Central memory CD8-positive, alpha-beta T cell (primary cell): ENCODE data around the gene BRD9.
"Not testable (repeated sequence)": the region's sequence is repeated elsewhere in the genome, so short reads cannot be mapped to it uniquely, and the experiment has no call there.

Experiments
- ATAC-seq: fragments of 150-1000 bp; cut with Tn5 transposase; replicated peaks from 2 replicates; pipeline ENCODE4 v1.10.0; 2022; ENCODE audit warnings: mild to moderate bottlenecking, moderate FRiP score, moderate number of reproducible peaks; ENCODE audit not compliant: poor library complexity, severe bottlenecking; ENCODE audit errors: extremely low read depth
- DNase-seq, 2 donors: peaks; one replicate each; pipeline ENCODE4 v3.0.0; 2021; ENCODE audit warnings: low spot score in 2 of 2
- H3K27ac Mint-ChIP-seq: one replicate; pipeline ENCODE4 v1.8.0; 2022; ENCODE audit warnings: low read depth, mild to moderate bottlenecking, moderate library complexity, mixed read lengths
- H3K27me3 Mint-ChIP-seq: one replicate; pipeline ENCODE4 v1.8.0; 2022; ENCODE audit warnings: mixed read lengths
- H3K36me3 Mint-ChIP-seq: one replicate; pipeline ENCODE4 v1.8.0; 2022; ENCODE audit warnings: mild to moderate bottlenecking, moderate library complexity, mixed read lengths; ENCODE audit not compliant: insufficient read depth
- H3K4me1 Mint-ChIP-seq: one replicate; pipeline ENCODE4 v1.8.0; 2022; ENCODE audit warnings: mixed read lengths
- H3K4me3 Mint-ChIP-seq: one replicate; pipeline ENCODE4 v1.8.0; 2022; ENCODE audit warnings: mild to moderate bottlenecking, moderate library complexity, mixed read lengths
- H3K9me3 Mint-ChIP-seq: one replicate; pipeline ENCODE4 v1.8.0; 2022; ENCODE audit warnings: mixed read lengths

BRD9 gene

DNA sequence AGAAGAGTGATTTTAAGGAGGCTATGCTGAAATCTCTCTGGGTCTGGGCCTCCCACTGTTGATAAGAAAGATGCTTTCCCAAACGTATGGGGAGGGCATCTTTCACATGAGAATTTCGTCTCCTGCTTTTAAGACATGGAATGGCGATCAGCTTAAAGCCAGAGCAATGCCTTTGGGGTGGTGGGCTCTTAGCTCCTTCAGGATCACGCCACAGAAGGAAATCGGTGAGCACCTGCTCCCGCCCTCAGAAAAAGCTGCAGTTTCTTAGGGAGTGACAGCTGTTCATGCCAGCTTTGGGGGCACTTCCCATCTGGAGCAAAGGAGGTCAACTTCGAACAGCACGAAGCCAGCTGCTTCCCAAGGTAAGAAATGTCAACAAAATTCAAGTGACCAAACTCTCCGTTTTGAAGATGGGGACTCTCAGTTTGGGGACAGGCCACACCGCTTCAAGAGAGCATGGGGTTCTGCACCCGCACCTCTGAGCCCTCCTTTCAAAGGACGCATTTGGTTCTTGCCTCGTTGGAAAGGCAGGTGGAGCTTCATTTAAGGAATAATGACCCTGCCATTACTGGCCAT lies 39.1 kb upstream of the BRD9 start:
- Mint-ChIP-seq H3K4me3 (no peak overlapping the region), H3K36me3 (no peaks in the 10 kb centered on the region), H3K27me3 (peaks cover 24% of the 10 kb centered on the region), H3K27ac (no peak overlapping the region), H3K4me1 (no peaks in the 10 kb centered on the region), H3K9me3 (no peaks in the 10 kb centered on the region)
- DNase-seq (no peak), ATAC-seq (no peak)

DNA sequence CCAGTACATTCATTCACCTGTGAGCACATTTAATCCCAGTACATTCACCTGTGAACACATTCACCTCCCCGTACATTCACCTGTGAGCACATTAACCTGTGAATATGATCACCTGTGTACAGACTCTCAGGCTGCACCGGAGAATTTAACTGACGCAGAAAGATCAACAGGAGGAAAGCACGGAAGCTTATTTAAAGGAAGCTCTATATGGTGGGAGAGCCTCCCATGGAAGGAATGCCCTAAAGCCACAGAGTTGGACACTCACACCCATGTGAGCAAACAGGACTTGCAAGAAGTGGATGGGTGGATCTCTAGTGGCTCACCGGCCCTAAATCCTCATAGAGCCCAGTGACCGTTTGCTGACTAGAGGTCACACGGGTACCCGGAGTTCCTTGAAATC lies 38.3 kb upstream of the BRD9 start:
- H3K4me3 Mint-ChIP-seq, result no peak overlapping the region
- peaks cover 31% of the 10 kb centered on the region for H3K27me3 Mint-ChIP-seq
- no peak overlapping the region for H3K27ac Mint-ChIP-seq
- no peaks in the 10 kb centered on the region for H3K9me3 Mint-ChIP-seq
- DNase-seq, result no peak
- no peaks in the 10 kb centered on the region for H3K36me3 Mint-ChIP-seq
- no peaks in the 10 kb centered on the region for H3K4me1 Mint-ChIP-seq
- no peak for ATAC-seq

DNA sequence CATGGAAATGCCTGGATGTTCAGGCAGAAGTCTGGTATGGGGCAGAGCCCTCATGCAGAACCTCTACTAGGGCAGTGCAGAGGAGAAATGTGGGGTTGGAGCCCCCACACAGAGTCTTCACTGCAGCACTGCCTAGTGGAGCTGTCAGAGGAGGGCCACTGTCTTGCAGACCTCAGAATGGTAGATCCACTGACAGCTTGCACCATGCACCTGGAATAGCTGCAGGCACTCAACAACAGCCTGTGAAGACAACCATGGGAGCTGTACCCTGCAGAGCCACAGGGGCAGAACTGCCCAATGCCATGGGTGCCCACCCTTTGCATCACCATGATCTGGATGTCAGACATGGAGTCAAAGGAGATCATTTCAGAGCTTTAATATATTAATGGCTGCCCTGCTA lies 37.0 kb upstream of the BRD9 start:
- Mint-ChIP-seq H3K9me3 (no peaks in the 10 kb centered on the region), H3K4me1 (no peaks in the 10 kb centered on the region), H3K4me3 (no peak overlapping the region), H3K27me3 (peaks cover 35% of the 10 kb centered on the region), H3K27ac (no peak overlapping the region), H3K36me3 (no peaks in the 10 kb centered on the region)
- ATAC-seq (no peak), DNase-seq (no peak)

DNA sequence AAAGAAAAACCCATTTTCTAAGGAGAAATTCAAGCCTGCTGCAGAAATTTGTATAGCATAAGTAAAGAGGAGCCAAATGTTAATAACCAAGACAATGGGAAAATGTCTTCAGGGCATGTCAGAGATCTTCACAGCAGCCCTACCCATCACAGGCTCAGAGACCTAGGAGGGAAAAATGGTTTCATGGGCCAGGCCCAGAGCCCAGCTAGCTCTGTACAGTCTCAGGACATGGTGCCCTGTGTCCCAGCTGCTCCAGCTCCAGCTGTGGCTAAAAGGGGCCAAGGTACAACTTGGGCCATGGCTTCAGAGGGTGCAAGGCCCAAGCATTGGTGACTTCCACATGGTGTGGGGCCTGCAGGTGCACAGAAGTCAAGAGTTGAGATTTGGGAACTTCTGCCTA lies 36.6 kb upstream of the BRD9 start:
- H3K27me3 Mint-ChIP-seq, result peaks cover 35% of the 10 kb centered on the region
- not testable (repeated sequence) for H3K4me3 Mint-ChIP-seq, ATAC-seq, DNase-seq, H3K36me3 Mint-ChIP-seq, H3K9me3 Mint-ChIP-seq, H3K27ac Mint-ChIP-seq, H3K4me1 Mint-ChIP-seq

DNA sequence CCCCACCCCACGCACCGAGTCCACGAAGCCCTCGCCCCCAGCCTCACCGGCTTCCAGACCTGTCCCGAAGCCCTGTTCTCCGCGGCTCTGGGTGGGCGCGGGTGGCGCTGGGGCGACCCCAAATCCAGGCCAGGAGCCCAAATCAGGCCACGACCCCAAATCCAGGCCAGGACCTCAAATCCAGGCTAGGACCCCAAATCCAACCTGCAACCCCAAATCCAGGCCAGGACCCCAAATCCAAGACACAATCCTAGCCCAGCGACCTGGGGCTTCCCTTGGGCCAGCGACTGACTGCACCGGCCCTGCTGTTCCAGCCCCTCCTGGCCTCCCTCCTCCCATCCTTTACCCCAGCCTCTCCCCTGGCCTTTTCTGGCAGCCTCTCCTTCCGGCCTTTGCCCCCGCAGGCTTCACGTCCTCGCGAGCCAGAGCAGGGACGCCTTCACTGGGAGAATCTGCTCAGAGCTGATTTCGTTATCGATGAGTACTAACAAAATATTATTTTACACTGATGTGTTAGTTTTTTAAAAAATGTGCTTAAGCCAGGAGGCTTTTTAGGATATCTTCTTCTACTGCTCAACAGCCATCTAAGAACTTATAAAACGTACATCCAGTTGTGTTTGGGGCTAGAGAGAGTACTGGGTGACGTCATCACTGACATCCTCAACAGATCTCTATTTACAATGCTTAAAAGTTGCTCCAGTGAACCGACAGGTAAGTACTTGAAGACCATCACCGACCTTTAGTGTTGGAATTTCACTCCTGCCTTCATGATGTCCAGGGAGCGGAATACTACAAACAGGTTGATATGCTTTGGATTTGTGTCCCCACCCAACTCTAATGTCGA lies 34.8 kb upstream of the BRD9 start:
- ATAC-seq, result no peak
- DNase-seq, result no peak
- Mint-ChIP-seq H3K27me3 (peaks cover 35% of the 10 kb centered on the region), H3K27ac (no peak overlapping the region), H3K36me3 (no peaks in the 10 kb centered on the region), H3K9me3 (no peaks in the 10 kb centered on the region), H3K4me3 (no peak overlapping the region), H3K4me1 (no peaks in the 10 kb centered on the region)

DNA sequence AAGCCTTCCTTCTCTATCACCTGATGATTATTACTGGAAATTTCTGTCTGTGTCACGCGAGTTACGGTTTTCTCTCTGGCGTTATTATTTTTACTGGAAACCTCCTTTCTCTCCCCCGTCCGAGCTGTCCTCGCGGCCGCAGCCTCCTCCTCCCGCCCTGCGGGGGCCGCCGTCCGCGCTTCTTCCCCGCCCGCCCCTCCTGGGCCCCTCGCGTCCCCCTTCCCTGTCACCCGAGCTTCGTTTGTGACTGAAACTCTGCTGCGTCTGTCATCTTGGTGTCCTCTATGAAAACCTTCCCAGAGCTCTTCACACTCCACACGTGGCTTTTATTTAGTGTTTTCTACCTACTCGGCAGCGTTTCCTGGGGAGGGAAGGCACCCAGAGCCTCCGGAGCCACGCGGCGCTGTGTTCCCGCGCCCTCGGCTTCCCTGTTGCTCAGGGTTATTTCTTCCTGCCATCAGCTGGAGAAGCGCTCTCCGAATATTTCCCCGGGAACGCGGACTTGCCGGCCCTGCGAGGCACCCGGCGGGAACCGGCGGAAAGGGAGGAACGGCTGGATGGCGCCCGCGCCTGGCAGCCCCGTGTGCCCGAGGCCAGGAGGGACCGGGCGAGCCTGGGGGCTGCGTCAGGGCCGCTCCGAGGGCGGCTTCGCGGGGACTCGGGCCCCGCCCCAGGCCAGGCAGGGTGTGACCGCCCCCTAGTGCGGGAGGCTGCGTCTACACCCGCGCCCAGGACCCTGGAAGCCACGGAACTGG lies 34.0 kb upstream of the BRD9 start:
- Mint-ChIP-seq H3K9me3 (no peaks in the 10 kb centered on the region), H3K36me3 (no peaks in the 10 kb centered on the region), H3K27me3 (peaks cover 35% of the 10 kb centered on the region), H3K27ac (no peak overlapping the region), H3K4me1 (no peaks in the 10 kb centered on the region), H3K4me3 (no peak overlapping the region)
- DNase-seq (no peak), ATAC-seq (no peak)

DNA sequence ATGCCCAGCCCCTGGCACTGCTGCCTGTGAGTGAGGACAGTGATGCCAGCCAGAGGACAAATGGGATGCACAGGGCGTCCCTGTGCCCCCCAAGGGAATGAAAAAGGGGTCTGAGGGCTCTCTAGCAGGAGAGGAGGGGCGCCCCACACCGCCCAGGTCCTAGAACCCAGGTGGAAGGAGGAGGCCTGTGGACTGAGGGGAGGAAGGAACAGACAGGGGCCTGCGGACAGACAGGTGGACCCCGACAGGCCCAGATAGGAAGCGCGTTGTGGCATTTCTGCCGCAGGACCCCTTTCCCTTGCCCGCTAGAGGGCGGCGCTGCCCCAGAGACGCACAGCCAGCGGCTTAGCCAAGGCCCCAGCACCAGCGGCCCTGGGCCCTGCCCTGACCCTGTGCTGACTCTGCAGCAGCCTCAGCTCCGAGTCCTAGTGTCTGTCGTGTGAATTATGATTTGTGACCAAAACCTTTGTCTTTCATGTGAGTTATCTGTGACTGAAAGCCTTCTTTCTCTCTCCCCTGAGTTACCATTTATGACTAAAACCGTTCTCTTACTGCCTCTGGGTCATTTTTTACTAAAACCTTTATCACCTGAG lies 30.8 kb upstream of the BRD9 start:
- Mint-ChIP-seq H3K36me3 (no peaks in the 10 kb centered on the region), H3K9me3 (no peaks in the 10 kb centered on the region), H3K4me1 (no peaks in the 10 kb centered on the region), H3K27ac (no peak overlapping the region), H3K27me3 (peaks cover 26% of the 10 kb centered on the region), H3K4me3 (no peak overlapping the region)
- no peak for ATAC-seq
- peak; percentile 27 to 46 for DNase-seq

DNA sequence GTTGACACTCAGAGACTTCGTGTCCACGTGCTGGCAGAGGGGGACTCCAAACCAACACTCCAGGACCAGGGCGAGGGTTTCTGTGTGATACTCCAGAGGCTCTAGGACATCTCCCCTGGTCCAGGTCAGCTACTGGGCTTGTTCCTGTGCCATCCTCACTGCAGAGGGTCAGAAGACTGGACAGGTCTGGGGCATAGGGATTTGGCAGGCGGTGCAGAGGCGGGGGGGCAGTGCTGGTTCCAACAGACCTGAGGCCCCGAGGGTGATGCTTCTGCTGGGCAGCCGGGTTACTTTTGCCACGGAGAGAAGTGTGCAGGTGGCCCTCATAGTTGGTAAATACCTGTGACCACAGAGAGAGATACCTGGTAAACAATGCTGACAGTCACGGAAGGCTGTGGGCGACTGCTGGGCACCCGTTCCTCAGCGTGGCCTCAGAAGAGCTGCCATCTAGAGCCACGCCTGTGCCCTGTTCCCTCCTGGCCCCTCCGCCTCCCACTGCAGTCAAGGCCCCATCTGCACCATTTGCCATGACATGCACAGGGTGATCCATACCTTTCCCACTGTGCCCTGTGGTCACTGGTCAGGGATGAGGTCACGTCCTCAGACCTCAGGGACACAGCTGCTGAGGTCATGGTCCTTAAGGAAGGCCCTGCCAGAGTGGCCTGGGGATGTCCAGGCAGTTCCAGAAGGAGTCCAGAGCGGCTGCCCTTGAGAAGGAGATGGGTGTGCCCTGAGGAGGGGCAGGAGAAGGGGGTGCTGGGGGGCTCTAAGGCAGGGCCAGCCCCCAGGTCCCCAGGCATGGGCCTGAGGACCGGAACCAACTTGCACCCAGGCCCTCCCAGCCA lies 30.1 kb upstream of the BRD9 start:
- Mint-ChIP-seq H3K36me3 (no peaks in the 10 kb centered on the region), H3K4me1 (no peaks in the 10 kb centered on the region), H3K27me3 (peaks cover 19% of the 10 kb centered on the region), H3K27ac (no peak overlapping the region), H3K9me3 (no peaks in the 10 kb centered on the region), H3K4me3 (no peak overlapping the region)
- ATAC-seq (no peak), DNase-seq (no peak)

DNA sequence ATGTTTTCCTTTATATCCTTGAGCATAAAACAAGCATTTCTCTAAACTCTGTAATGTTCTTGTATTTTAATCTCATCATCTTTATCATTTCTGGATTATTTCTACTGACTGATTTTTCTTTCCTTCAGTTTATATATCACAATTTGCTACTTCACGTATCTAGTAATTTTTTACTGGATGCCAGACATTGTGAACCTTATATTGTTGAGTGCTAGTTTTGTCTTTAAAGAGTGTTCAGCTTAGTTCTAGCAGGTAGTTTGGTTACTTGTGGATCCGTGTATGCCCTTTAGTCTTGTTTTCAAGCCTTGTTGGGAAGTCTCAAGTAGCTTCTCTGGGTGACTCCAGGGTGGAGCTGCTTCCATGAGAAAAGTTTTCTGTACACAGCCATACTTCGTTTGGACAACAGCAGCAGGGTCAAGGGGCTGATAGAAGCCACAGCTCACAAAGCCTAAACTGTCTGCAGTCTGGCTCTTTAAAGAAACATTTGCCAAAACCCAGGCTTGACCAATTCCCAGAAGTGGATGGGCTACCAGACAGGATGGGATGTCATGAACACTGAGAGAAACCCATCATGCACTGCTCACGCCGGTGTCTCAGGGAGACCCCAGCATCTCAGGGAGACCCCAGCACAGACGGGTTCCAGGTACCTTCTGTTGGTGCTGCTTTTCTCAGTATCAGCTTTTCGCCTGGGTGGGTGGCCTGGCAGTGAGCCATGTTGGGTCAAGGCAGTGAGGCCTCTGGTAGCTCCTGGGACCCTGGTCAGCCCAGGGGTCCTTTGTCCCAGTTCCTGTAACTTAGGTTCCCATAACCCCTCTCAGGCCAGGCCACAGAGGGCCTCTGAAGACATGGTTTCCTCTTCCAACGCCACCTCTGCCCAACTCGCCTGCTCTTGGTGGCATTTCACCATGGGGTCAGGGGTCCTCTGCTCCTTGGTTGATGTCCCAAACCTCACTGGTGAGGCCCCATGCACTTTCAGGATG lies 29.1 kb upstream of the BRD9 start:
- DNase-seq (no peak), ATAC-seq (no peak)
- H3K27me3 Mint-ChIP-seq, result peaks cover 12% of the 10 kb centered on the region
- no peak overlapping the region for H3K4me3 Mint-ChIP-seq
- no peaks in the 10 kb centered on the region for H3K9me3 Mint-ChIP-seq
- H3K4me1 Mint-ChIP-seq, result no peaks in the 10 kb centered on the region
- H3K36me3 Mint-ChIP-seq, result no peaks in the 10 kb centered on the region
- H3K27ac Mint-ChIP-seq, result peak overlapping the region; percentile 56

DNA sequence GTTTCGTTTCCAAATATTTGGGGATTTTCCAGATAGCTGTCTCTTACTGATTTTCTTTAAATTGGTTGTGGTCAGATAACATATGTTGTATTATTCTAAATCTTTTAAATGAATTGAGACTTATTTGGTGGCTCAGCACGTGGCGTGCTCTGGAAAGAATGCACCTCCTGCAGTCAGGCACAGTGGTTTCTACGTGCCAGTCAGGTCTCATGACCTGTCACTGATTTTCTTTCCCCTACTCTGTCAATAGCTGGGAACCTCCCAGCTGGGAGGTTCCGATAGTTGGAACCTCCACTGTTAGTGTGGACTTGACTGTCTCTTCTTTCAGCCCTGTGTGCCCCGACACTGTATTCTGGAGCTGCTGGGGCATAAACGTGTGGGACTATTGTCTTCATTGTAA lies 27.7 kb upstream of the BRD9 start:
- Mint-ChIP-seq H3K4me1 (no peaks in the 10 kb centered on the region), H3K9me3 (no peaks in the 10 kb centered on the region), H3K27me3 (no peaks in the 10 kb centered on the region), H3K36me3 (no peaks in the 10 kb centered on the region), H3K27ac (no peak overlapping the region), H3K4me3 (no peak overlapping the region)
- DNase-seq (no peak), ATAC-seq (no peak)

DNA sequence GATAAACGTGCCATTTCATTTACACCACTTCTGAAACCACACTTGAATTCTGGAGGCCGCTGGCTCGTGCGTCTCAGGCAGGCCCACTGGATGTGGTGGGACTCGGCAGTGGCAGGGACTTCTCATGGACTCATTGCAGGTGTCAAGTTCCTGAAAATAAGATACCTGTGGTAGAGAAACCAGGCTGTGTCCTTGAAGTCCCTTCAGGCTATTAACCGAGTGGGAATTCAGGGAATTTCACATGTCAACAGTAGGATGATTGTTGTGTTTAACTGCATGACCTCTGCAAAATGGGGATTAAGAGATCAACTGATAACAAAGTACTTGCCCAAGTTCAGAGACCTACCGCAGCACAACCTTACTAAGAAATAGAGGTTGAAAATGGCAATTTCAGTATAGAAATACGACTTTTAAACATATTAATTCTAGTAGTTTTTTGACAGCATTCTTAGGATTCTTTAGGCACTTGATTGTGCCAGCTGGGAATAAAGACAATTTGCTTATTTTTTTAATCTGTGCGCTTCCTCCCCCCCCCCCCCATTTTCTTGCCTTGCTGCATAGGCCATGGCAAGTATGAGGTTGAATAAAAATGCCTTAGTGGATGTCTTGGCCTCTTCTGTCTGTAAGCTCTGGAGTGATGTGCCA lies 26.9 kb upstream of the BRD9 start:
- no peak overlapping the region for H3K27ac Mint-ChIP-seq
- no peak overlapping the region for H3K4me3 Mint-ChIP-seq
- no peaks in the 10 kb centered on the region for H3K27me3 Mint-ChIP-seq
- H3K4me1 Mint-ChIP-seq, result no peaks in the 10 kb centered on the region
- H3K9me3 Mint-ChIP-seq, result no peaks in the 10 kb centered on the region
- DNase-seq, result no peak
- no peaks in the 10 kb centered on the region for H3K36me3 Mint-ChIP-seq
- ATAC-seq, result no peak
